ENCODE measurements around the gene FLT1.

The FLT1 gene

DNA sequence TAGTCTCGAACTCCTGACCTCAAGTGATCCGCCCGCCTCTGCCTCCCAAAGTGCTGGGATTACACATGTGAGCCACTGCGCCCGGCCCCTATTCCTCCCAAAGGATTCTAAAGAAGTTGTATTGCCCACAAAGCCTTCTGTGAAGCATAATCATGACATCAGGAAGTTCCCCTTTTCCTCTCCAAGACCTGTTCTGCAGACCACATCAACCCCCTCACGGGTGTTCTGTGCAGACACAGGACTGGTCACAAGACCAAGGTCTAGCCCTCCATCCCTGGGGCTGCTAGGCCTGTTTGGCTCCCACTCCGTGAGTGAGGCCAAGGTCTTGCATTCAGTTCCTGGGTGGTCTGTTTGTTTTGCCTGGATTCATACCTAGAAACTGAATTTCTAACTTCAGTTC lies 178.1 kb downstream of the FLT1 start:
- no peaks in the 10 kb centered on the region for H3K36me3 ChIP-seq (ENCODE audit: insufficient read depth)
- no peak overlapping the region for H3K9ac ChIP-seq

GRCh38 chr13:28316129-28316528 lies 178.8 kb downstream of the FLT1 start:
- H2AFZ ChIP-seq (ENCODE audit: low read depth) = no peak overlapping the region
- H3K27me3 ChIP-seq (ENCODE audit: insufficient read depth, low read depth) = no peaks in the 10 kb centered on the region
- H3K27ac ChIP-seq = no peak overlapping the region
- no peaks in the 10 kb centered on the region for H3K79me2 ChIP-seq (ENCODE audit: insufficient read depth, low read depth)
- H3K4me2 ChIP-seq = no peak overlapping the region
- no peak overlapping the region for H3K4me3 ChIP-seq (IDR thresholded peaks at IDR 0.05; ENCODE audit: insufficient read depth, low read depth, low read length)
- TF ChIP-seq, protein P1, sequence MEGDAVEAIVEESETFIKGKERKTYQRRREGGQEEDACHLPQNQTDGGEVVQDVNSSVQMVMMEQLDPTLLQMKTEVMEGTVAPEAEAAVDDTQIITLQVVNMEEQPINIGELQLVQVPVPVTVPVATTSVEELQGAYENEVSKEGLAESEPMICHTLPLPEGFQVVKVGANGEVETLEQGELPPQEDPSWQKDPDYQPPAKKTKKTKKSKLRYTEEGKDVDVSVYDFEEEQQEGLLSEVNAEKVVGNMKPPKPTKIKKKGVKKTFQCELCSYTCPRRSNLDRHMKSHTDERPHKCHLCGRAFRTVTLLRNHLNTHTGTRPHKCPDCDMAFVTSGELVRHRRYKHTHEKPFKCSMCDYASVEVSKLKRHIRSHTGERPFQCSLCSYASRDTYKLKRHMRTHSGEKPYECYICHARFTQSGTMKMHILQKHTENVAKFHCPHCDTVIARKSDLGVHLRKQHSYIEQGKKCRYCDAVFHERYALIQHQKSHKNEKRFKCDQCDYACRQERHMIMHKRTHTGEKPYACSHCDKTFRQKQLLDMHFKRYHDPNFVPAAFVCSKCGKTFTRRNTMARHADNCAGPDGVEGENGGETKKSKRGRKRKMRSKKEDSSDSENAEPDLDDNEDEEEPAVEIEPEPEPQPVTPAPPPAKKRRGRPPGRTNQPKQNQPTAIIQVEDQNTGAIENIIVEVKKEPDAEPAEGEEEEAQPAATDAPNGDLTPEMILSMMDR (conservative IDR thresholded peaks at IDR 0.05; ENCODE audit: low read depth, low read length) = no peak
- H3K9ac ChIP-seq = no peak overlapping the region
- H4K20me1 ChIP-seq (ENCODE audit: insufficient read depth) = no peaks in the 10 kb centered on the region
- H3K36me3 ChIP-seq (ENCODE audit: insufficient read depth) = no peaks in the 10 kb centered on the region
- no peaks in the 10 kb centered on the region for H3K4me1 ChIP-seq (ENCODE audit: low read depth, poor library complexity, severe bottlenecking)

More for the DNA sequence above, 178.1 kb downstream of the FLT1 start:
- no peak overlapping the region for H3K4me3 ChIP-seq (IDR thresholded peaks at IDR 0.05; ENCODE audit: insufficient read depth, low read depth, low read length)
- TF ChIP-seq, protein P1 (conservative IDR thresholded peaks at IDR 0.05; ENCODE audit: low read depth, low read length) = no peak
- no peaks in the 10 kb centered on the region for H4K20me1 ChIP-seq (ENCODE audit: insufficient read depth)
- H3K79me2 ChIP-seq (ENCODE audit: insufficient read depth, low read depth) = no peaks in the 10 kb centered on the region
- no peaks in the 10 kb centered on the region for H3K4me1 ChIP-seq (ENCODE audit: low read depth, poor library complexity, severe bottlenecking)
- H3K27me3 ChIP-seq (ENCODE audit: insufficient read depth, low read depth) = no peaks in the 10 kb centered on the region
- H3K4me2 ChIP-seq = no peak overlapping the region
- no peak overlapping the region for H2AFZ ChIP-seq (ENCODE audit: low read depth)
- H3K27ac ChIP-seq = no peak overlapping the region

- Histone ChIP-seq H3K27me3 (ENCODE audit: insufficient read depth, low read depth) (no peaks in the 10 kb centered on the region), H3K27ac (no peak overlapping the region), H3K4me2 (no peak overlapping the region), H4K20me1 (ENCODE audit: insufficient read depth) (no peaks in the 10 kb centered on the region), H3K9ac (no peak overlapping the region), H2AFZ (ENCODE audit: low read depth) (no peak overlapping the region), H3K4me3 (IDR thresholded peaks at IDR 0.05; ENCODE audit: insufficient read depth, low read depth, low read length) (no peak overlapping the region), H3K4me1 (ENCODE audit: low read depth, poor library complexity, severe bottlenecking) (no peaks in the 10 kb centered on the region), H3K36me3 (ENCODE audit: insufficient read depth) (no peaks in the 10 kb centered on the region), H3K79me2 (ENCODE audit: insufficient read depth, low read depth) (no peaks in the 10 kb centered on the region)
- TF ChIP-seq, protein P1 (conservative IDR thresholded peaks at IDR 0.05; ENCODE audit: low read depth, low read length) = no peak
Measured at GRCh38 chr13:28314879-28315278, 180.0 kb downstream of the FLT1 start.

GRCh38 chr13:28313579-28313978 lies 181.3 kb downstream of the FLT1 start:
- no peak overlapping the region for H3K27ac ChIP-seq
- TF ChIP-seq, protein P1 (conservative IDR thresholded peaks at IDR 0.05; ENCODE audit: low read depth, low read length) = no peak
- H3K4me2 ChIP-seq = no peak overlapping the region
- no peak overlapping the region for H3K4me3 ChIP-seq (IDR thresholded peaks at IDR 0.05; ENCODE audit: insufficient read depth, low read depth, low read length)
- H2AFZ ChIP-seq (ENCODE audit: low read depth) = no peak overlapping the region
- no peaks in the 10 kb centered on the region for H3K27me3 ChIP-seq (ENCODE audit: insufficient read depth, low read depth)
- no peaks in the 10 kb centered on the region for H3K36me3 ChIP-seq (ENCODE audit: insufficient read depth)
- no peaks in the 10 kb centered on the region for H3K79me2 ChIP-seq (ENCODE audit: insufficient read depth, low read depth)
- no peak overlapping the region for H3K9ac ChIP-seq
- no peaks in the 10 kb centered on the region for H3K4me1 ChIP-seq (ENCODE audit: low read depth, poor library complexity, severe bottlenecking)
- H4K20me1 ChIP-seq (ENCODE audit: insufficient read depth) = no peaks in the 10 kb centered on the region
